Natural killer cell (primary cell): ENCODE data around the gene CMSS1. TPM values are rescaled to one million over a fixed set of nuclear protein-coding genes. Genes with fewer than 3 reads are reported as not detected.

Experiments used
- ATAC-seq, 3 donors: fragments of 150-1000 bp in 2 of 3; fragments of 200-7000 bp in 1 of 3; cut with Tn5 transposase; 1 replicate in 1 of 3; 2 replicates in 2 of 3; pipeline ENCODE4 v1.10.0; 2021; ENCODE audit warnings: mild to moderate bottlenecking in 2 of 3, moderate library complexity in 2 of 3
- DNase-seq, 2 donors: peaks; one replicate each; pipeline versions ENCODE4 v3.0.0 to v3.0.0-alpha.2; 2013 to 2021; ENCODE audit warnings: mixed read lengths in 1 of 2
- H3K27ac ChIP-seq: one replicate; pipeline ENCODE4 v1.5.1; 2013; ENCODE audit warnings: mild to moderate bottlenecking, low read length
- H3K27me3 ChIP-seq: one replicate; pipeline ENCODE4 v1.6.1; 2013; ENCODE audit warnings: low read length; ENCODE audit not compliant: control insufficient read depth, insufficient read depth
- H3K36me3 ChIP-seq: one replicate; pipeline ENCODE4 v1.6.1; 2013; ENCODE audit warnings: low read length; ENCODE audit not compliant: control insufficient read depth, insufficient read depth
- H3K4me1 ChIP-seq: one replicate; pipeline ENCODE4 v1.6.1; 2013; ENCODE audit warnings: low read length; ENCODE audit not compliant: control insufficient read depth, insufficient read depth
- H3K4me3 ChIP-seq: one replicate; pipeline ENCODE4 v1.5.1; 2013; ENCODE audit warnings: low read length
- H3K9me3 ChIP-seq: one replicate; pipeline ENCODE4 v1.6.1; 2013; ENCODE audit warnings: low read length; ENCODE audit not compliant: control insufficient read depth, insufficient read depth
- H3K27ac Mint-ChIP-seq, 2 donors: one replicate each; pipeline ENCODE4 v1.8.0; 2022; ENCODE audit warnings: mild to moderate bottlenecking in 2 of 2, mixed read lengths in 2 of 2, moderate library complexity in 1 of 2
- H3K27me3 Mint-ChIP-seq, 2 donors: one replicate each; pipeline ENCODE4 v1.8.0; 2022; ENCODE audit warnings: low read depth in 2 of 2, mixed read lengths in 2 of 2
- H3K36me3 Mint-ChIP-seq: one replicate; pipeline ENCODE4 v1.8.0; 2022; ENCODE audit warnings: mixed read lengths
- H3K4me1 Mint-ChIP-seq, 2 donors: one replicate each; pipeline ENCODE4 v1.8.0; 2022; ENCODE audit warnings: mixed read lengths in 2 of 2
- H3K4me3 Mint-ChIP-seq: one replicate; pipeline ENCODE4 v1.8.0; 2022; ENCODE audit warnings: mild to moderate bottlenecking, moderate library complexity, mixed read lengths
- H3K9me3 Mint-ChIP-seq, 2 donors: one replicate each; pipeline ENCODE4 v1.8.0; 2022; ENCODE audit warnings: mixed read lengths in 2 of 2
- WGBS: methylation state at CpG from one replicate; pipeline ENCODE4 v1.1.7; 2013; ENCODE audit warnings: missing lambda C conversion rate; ENCODE audit not compliant: insufficient coverage; 5-methylcytosine and 5-hydroxymethylcytosine counted together
- intact Hi-C: fragments of 100-400 bp; cut with micrococcal nuclease; formaldehyde crosslinking; loops from one replicate; pipeline ENCODE4 v1.14.2; 2022
- total RNA-seq, 4 donors: library from RNA; stranded (reverse); fragments of 120-200 nt in 1 of 4; gene quantifications; one replicate each; pipeline versions ENCODE4 v1.2.3 to v1.2.4, GENCODE V29; 2013 to 2022
- TF ChIP-seq, protein P1 (sequence below): fragments of 200-600 bp; IDR thresholded peaks from one replicate; pipeline ENCODE4 v1.8.0; 2022; ENCODE audit warnings: antibody characterized with exemption

The CMSS1 gene
- total RNA-seq, 3 donors from 2014 or later (not counting 1 experiment from before 2014, with no cell fraction given), result 7.8 to 12.7 (median 9.2) TPM

DNA sequence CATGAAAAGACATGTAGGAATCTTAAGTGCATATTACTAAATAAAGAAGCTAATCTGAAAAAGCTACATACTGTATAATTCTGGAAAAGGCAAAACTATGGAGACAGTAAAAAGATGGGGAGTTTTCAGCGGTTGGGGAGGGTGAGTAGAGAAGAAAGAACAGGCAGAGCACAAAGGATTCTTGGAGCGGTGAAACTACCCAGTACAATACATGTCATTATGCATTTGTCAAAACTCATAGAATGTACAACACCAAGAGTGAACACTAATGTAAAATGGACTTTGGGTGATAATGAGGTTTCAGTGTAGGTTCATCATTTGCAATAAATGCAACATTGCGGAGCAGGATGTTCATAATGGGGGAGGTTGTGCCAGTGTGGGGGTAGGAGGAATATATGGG, 45.5 kb upstream of the CMSS1 start:
- Mint-ChIP-seq H3K36me3 (no peaks in the 10 kb centered on the region), H3K4me3 (no peak overlapping the region), H3K9me3 (no peaks in the 10 kb centered on the region), H3K27me3 (peaks cover 0 to 3% of the 10 kb centered on the region in 2 donors), H3K27ac (no peak overlapping the region), H3K4me1 (no peaks in the 10 kb centered on the region)
- 92% methylated on average over 2 of the region's 3 CpGs for WGBS
- no peaks in the 10 kb centered on the region for H3K27me3 ChIP-seq
- TF ChIP-seq, protein P1, sequence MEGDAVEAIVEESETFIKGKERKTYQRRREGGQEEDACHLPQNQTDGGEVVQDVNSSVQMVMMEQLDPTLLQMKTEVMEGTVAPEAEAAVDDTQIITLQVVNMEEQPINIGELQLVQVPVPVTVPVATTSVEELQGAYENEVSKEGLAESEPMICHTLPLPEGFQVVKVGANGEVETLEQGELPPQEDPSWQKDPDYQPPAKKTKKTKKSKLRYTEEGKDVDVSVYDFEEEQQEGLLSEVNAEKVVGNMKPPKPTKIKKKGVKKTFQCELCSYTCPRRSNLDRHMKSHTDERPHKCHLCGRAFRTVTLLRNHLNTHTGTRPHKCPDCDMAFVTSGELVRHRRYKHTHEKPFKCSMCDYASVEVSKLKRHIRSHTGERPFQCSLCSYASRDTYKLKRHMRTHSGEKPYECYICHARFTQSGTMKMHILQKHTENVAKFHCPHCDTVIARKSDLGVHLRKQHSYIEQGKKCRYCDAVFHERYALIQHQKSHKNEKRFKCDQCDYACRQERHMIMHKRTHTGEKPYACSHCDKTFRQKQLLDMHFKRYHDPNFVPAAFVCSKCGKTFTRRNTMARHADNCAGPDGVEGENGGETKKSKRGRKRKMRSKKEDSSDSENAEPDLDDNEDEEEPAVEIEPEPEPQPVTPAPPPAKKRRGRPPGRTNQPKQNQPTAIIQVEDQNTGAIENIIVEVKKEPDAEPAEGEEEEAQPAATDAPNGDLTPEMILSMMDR, result no peak
- ATAC-seq, result no peak
- H3K4me1 ChIP-seq, result no peaks in the 10 kb centered on the region
- H3K36me3 ChIP-seq, result no peaks in the 10 kb centered on the region
- intact Hi-C loops, result no loop called here
- no peak for DNase-seq
- H3K4me3 ChIP-seq, result no peak overlapping the region
- H3K9me3 ChIP-seq, result no peaks in the 10 kb centered on the region
- no peak overlapping the region for H3K27ac ChIP-seq

DNA sequence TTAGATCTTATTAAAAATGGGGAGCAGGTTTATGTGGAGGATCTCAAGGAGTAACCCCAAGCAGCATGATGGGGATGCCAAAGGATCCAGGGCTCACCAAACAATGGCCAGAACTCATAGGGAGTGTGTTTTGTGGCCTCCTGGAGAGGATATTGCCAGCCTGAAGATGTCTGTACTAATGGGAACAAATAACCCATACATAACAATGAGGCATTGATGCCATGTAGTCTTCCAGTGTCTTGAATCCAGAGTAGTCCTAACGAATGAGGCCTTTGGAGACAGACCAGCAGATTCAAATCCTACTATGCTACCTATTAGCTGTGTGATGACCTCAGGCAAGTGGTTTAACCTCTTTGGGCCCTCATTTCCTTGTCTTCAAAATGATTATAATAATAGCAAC, 45.0 kb upstream of the CMSS1 start:
- TF ChIP-seq, protein P1, result no peak
- Mint-ChIP-seq H3K4me1 (no peaks in the 10 kb centered on the region), H3K27ac (no peak overlapping the region), H3K9me3 (no peaks in the 10 kb centered on the region), H3K36me3 (no peaks in the 10 kb centered on the region), H3K27me3 (peaks cover 0 to 3% of the 10 kb centered on the region in 2 donors), H3K4me3 (no peak overlapping the region)
- ATAC-seq, result no peak
- Histone ChIP-seq H3K27me3 (no peaks in the 10 kb centered on the region), H3K9me3 (no peaks in the 10 kb centered on the region), H3K36me3 (no peaks in the 10 kb centered on the region), H3K4me3 (no peak overlapping the region), H3K27ac (no peak overlapping the region), H3K4me1 (no peaks in the 10 kb centered on the region)
- DNase-seq, result no peak
- 82% methylated on average over 1 of the region's 1 CpG for WGBS
- intact Hi-C loops, result no loop called here

DNA sequence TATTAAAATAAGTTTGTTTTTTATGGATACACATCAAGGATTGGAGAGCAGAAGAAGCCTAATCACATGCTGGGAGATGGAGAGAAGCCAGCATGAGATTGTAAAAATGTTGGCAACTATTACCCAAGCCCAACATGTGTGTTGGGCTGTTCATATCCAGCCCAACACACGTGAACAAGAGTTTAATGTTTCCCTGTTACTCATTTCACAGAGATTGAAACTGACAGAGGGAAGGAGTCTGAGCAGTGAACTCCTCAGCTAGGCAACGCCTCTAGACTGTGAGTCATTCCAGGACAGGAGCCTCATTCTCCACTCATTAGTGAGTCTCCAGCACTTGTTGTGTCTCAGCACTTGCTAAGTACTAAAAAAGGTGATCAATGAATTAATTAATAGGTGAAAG, 43.2 kb upstream of the CMSS1 start:
- Histone ChIP-seq H3K4me3 (no peak overlapping the region), H3K27me3 (no peaks in the 10 kb centered on the region), H3K4me1 (no peaks in the 10 kb centered on the region), H3K36me3 (no peaks in the 10 kb centered on the region), H3K27ac (no peak overlapping the region), H3K9me3 (no peaks in the 10 kb centered on the region)
- intact Hi-C loops, result no loop called here
- Mint-ChIP-seq H3K4me3 (no peak overlapping the region), H3K27me3 (peaks cover 0 to 3% of the 10 kb centered on the region in 2 donors), H3K9me3 (no peaks in the 10 kb centered on the region), H3K27ac (no peak overlapping the region), H3K4me1 (no peaks in the 10 kb centered on the region), H3K36me3 (no peaks in the 10 kb centered on the region)
- no peak for ATAC-seq
- WGBS, result 55% methylated on average over 2 of the region's 2 CpGs
- no peak for DNase-seq
- TF ChIP-seq, protein P1, result no peak

DNA sequence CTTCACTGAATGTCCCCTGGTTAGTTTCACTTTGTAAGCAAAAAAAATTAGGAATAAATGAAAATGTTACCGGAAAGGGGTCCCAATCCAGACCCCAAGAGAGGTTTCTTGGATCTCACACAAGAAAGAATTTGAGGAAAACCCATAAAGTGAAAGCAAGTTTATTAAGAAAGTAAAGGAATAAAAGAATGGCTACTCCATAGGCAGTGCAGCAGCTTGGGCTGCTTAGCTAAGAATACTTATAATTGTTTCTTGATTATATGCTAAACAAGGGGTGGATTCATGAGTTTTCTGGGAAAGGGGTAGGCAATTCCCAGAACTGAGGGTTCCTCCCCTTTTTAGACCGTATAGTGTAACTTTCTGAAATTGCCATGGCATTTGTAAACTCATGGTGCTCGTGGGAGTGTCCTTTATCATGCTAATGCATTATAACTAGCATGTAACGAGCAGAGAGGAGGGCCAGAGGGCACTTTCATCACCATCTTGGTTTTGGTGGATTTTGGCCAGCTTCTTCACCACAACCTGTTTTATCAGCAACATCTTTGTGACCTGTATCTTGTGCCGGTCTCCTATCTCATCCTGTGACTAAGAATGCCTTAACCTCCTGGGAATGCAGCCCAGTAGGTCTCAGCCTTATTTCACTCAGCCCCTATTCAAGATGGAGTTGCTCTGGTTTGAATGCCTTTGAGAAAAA, 41.0 kb upstream of the CMSS1 start:
- H3K27ac Mint-ChIP-seq, result no peak overlapping the region
- Histone ChIP-seq H3K36me3 (no peaks in the 10 kb centered on the region), H3K4me1 (no peaks in the 10 kb centered on the region), H3K9me3 (no peaks in the 10 kb centered on the region), H3K4me3 (no peak overlapping the region), H3K27ac (no peak overlapping the region), H3K27me3 (no peaks in the 10 kb centered on the region)
- H3K4me3 Mint-ChIP-seq, result no peak overlapping the region
- no peaks in the 10 kb centered on the region for H3K4me1 Mint-ChIP-seq
- TF ChIP-seq, protein P1, result no peak
- ATAC-seq (no peak), DNase-seq (no peak)
- intact Hi-C loops, result no loop called here
- 87% methylated on average over 5 of the region's 5 CpGs for WGBS
- H3K27me3 Mint-ChIP-seq, result peaks cover 9 to 11% of the 10 kb centered on the region in 2 donors
- no peaks in the 10 kb centered on the region for H3K36me3 Mint-ChIP-seq
- H3K9me3 Mint-ChIP-seq, result no peaks in the 10 kb centered on the region
